Keratinocyte (primary cell): ENCODE results near the gene HDLBP. TPM values are rescaled to one million over a fixed set of nuclear protein-coding genes. Genes with fewer than 3 reads are reported as not detected.

ENCODE experiments used
- DNase-seq: peaks from one replicate; pipeline ENCODE4 v3.0.0-alpha.2; 2011; ENCODE audit warnings: low read depth, missing footprints, low spot score
- FAIRE-seq: peaks from 2 replicates; lab custom pipeline; 2011; peaks lifted over from hg19 to GRCh38; lab: Jason Lieb, UNC
- H2AFZ ChIP-seq: 2 replicates; pipeline ENCODE4 v1.6.0; 2012; ENCODE audit warnings: low read length, control low read depth, inconsistent platforms; ENCODE audit not compliant: control insufficient read depth
- H3K27ac ChIP-seq: 2 replicates; pipeline ENCODE4 v1.5.1; 2011; ENCODE audit warnings: low read length; ENCODE audit not compliant: control insufficient read depth, insufficient read depth
- H3K27me3 ChIP-seq: 3 replicates; pipeline ENCODE4 v1.6.0; 2011; ENCODE audit warnings: low read length; ENCODE audit not compliant: control insufficient read depth, insufficient read depth; ENCODE audit errors: extremely low read depth
- H3K36me3 ChIP-seq, 2 experiments: 2 replicates in 1 of 2; 3 replicates in 1 of 2; pipeline ENCODE4 v1.5.1; 2011; ENCODE audit warnings: low read length in 2 of 2, mild to moderate bottlenecking in 1 of 2; ENCODE audit not compliant: control insufficient read depth in 2 of 2, insufficient read depth in 2 of 2; ENCODE audit errors: extremely low read depth in 1 of 2
- H3K4me1 ChIP-seq: 3 replicates; pipeline ENCODE4 v1.5.1; 2011; ENCODE audit warnings: low read length; ENCODE audit not compliant: control insufficient read depth, insufficient read depth; ENCODE audit errors: extremely low read depth
- H3K4me2 ChIP-seq: 3 replicates; pipeline ENCODE4 v1.6.0; 2011; ENCODE audit warnings: low read depth, low read length; ENCODE audit not compliant: control insufficient read depth, insufficient read depth; ENCODE audit errors: extremely low read depth
- H3K4me3 ChIP-seq, 3 experiments: fragments of 200-600 bp in 1 of 3; sonication (generic) in 1 of 3; 2 replicates in 2 of 3; 3 replicates in 1 of 3; pipeline ENCODE4 v1.5.1; 2011 to 2016; ENCODE audit warnings: low read length in 3 of 3, mild to moderate bottlenecking in 3 of 3, control low read depth in 2 of 3, inconsistent platforms in 1 of 3, low read depth in 1 of 3, mixed read lengths in 1 of 3, mixed run types in 1 of 3, moderate library complexity in 1 of 3; ENCODE audit not compliant: control insufficient read depth in 2 of 3, insufficient read depth in 2 of 3; ENCODE audit errors: extremely low read depth in 1 of 3
- H3K79me2 ChIP-seq: 2 replicates; pipeline ENCODE4 v1.6.0; 2012; ENCODE audit warnings: low read length; ENCODE audit not compliant: control insufficient read depth, insufficient read depth
- H3K9ac ChIP-seq: 3 replicates; pipeline ENCODE4 v1.6.0; 2011; ENCODE audit warnings: low read length; ENCODE audit not compliant: control insufficient read depth, insufficient read depth; ENCODE audit errors: extremely low read depth
- H3K9me1 ChIP-seq: 3 replicates; pipeline ENCODE4 v1.6.0; 2011; ENCODE audit warnings: low read length; ENCODE audit not compliant: control insufficient read depth, insufficient read depth; ENCODE audit errors: extremely low read depth
- H3K9me3 ChIP-seq: 2 replicates; pipeline ENCODE4 v1.5.1; 2012; ENCODE audit warnings: low read depth, low read length; ENCODE audit not compliant: control insufficient read depth
- H4K20me1 ChIP-seq: 3 replicates; pipeline ENCODE4 v1.6.0; 2011; ENCODE audit warnings: low read length; ENCODE audit not compliant: control insufficient read depth, insufficient read depth; ENCODE audit errors: extremely low read depth
- CTCF ChIP-seq, 3 experiments: IDR thresholded peaks in 1 of 3; conservative IDR thresholded peaks in 1 of 3; optimal IDR thresholded peaks in 1 of 3; 2 replicates in 2 of 3; 3 replicates in 1 of 3; pipeline versions ENCODE3 to v1.5.1; 2011; ENCODE audit warnings: low read length in 3 of 3, mild to moderate bottlenecking in 3 of 3, moderate library complexity in 2 of 3, control low read depth in 1 of 3, inconsistent platforms in 1 of 3; ENCODE audit not compliant: insufficient read depth in 2 of 3; ENCODE audit errors: extremely low read depth in 1 of 3
- EZH2 ChIP-seq: IDR thresholded peaks from one replicate; pipeline ENCODE4 v1.6.1; 2012; ENCODE audit warnings: inconsistent platforms, mild to moderate bottlenecking, low read length, moderate library complexity
- dilution Hi-C: fragments of 300-500 bp; cut with MboI; formaldehyde crosslinking; loops from one replicate; pipeline ENCODE4 v1.7.0; 2020; ENCODE audit warnings: low sequenced_read_pairs; ENCODE audit not compliant: extremely low pct_ligation_motif_present
- polyA plus RNA-seq, 5 experiments: library from polyadenylated mRNA; depleted of rRNA in 3 of 5; stranded (reverse) in 3 of 5; stranded (forward) in 1 of 5; unstranded in 1 of 5; fragments of >200 nt; gene quantifications; 1 replicate in 1 of 5; 2 replicates in 3 of 5; 3 replicates in 1 of 5; pipeline versions ENCODE4 v1.2.1 to v1.2.3, GENCODE V29; 2011 to 2012; ENCODE audit warnings: missing spikeins in 2 of 5, low read depth in 1 of 5, low replicate concordance in 1 of 5

The HDLBP gene
- polyA plus RNA-seq, 1 donor (not counting 4 experiments of a cell fraction or from before 2014, with no cell fraction given) = 289 TPM

GRCh38 chr2:241228860-241229516 is 86.5 kb downstream of the HDLBP start:
- peaks cover 7% of the 10 kb centered on the region for H4K20me1 ChIP-seq
- FAIRE-seq = no peak
- no peak for DNase-seq
- H3K4me2 ChIP-seq = no peak overlapping the region
- H3K27ac ChIP-seq = no peak overlapping the region
- H3K79me2 ChIP-seq = peaks cover 2% of the 10 kb centered on the region
- no peaks in the 10 kb centered on the region for H3K9me3 ChIP-seq
- peaks cover 5% of the 10 kb centered on the region for H3K4me1 ChIP-seq
- H3K9ac ChIP-seq = no peak overlapping the region
- peaks cover 50 to 51% of the 10 kb centered on the region in 2 experiments for H3K36me3 ChIP-seq
- no peak overlapping the region for H2AFZ ChIP-seq
- H3K4me3 ChIP-seq = no peak overlapping the region
- no peaks in the 10 kb centered on the region for H3K27me3 ChIP-seq
- TF ChIP-seq CTCF (optimal IDR thresholded peaks at IDR 0.05 in 1 of 3, IDR thresholded peaks at IDR 0.05 in 1 of 3, conservative IDR thresholded peaks at IDR 0.05 in 1 of 3; ENCODE audit: extremely low read depth in 1 of 3, insufficient read depth in 2 of 3, low read length in 3 of 3) (no peak), EZH2 (no peak)
- H3K9me1 ChIP-seq = no peaks in the 10 kb centered on the region
- dilution Hi-C loops = no loop called here

GRCh38 chr2:241228081-241228859 is 87.2 kb downstream of the HDLBP start:
- Histone ChIP-seq H3K4me2 (no peak overlapping the region), H3K27me3 (no peaks in the 10 kb centered on the region), H3K9me3 (no peaks in the 10 kb centered on the region), H3K27ac (no peak overlapping the region), H3K36me3 (peaks cover 43 to 45% of the 10 kb centered on the region in 2 experiments), H3K79me2 (peaks cover 2% of the 10 kb centered on the region), H3K9ac (no peak overlapping the region), H3K9me1 (no peaks in the 10 kb centered on the region), H2AFZ (no peak overlapping the region), H4K20me1 (peaks cover 7% of the 10 kb centered on the region), H3K4me3 (no peak overlapping the region), H3K4me1 (peaks cover 9% of the 10 kb centered on the region)
- TF ChIP-seq CTCF (optimal IDR thresholded peaks at IDR 0.05 in 1 of 3, IDR thresholded peaks at IDR 0.05 in 1 of 3, conservative IDR thresholded peaks at IDR 0.05 in 1 of 3; ENCODE audit: extremely low read depth in 1 of 3, insufficient read depth in 2 of 3, low read length in 3 of 3) = no peak
- no peak for TF ChIP-seq EZH2
- DNase-seq (no peak), FAIRE-seq (no peak)
- dilution Hi-C loops = no loop called here
